ENCODE results near the gene TRPM5. TPM values are rescaled to one million over a fixed set of nuclear protein-coding genes. Genes with fewer than 3 reads are reported as not detected.

The TRPM5 gene
- polyA plus RNA-seq, 1 of the 3 experiments (the other 2 are of a cell fraction) = not detected

GRCh38 chr11:2412323-2412722, 32.0 kb downstream of the TRPM5 start:
- Histone ChIP-seq H3F3A (replicated peaks; ENCODE audit: insufficient read depth) (no peaks in the 10 kb centered on the region), H3K4me1 (ENCODE audit: control insufficient read depth in 1 of 2, insufficient read depth in 2 of 2, low read depth in 1 of 2, low read length in 1 of 2) (no peaks in the 10 kb centered on the region), H3K36me3 (replicated peaks in 1 of 2; ENCODE audit: control insufficient read depth in 1 of 2, insufficient read depth in 2 of 2, low read length in 1 of 2) (no peaks in the 10 kb centered on the region), H3K79me2 (ENCODE audit: insufficient read depth) (no peaks in the 10 kb centered on the region), H3K9ac (no peak overlapping the region), H3K9me2 (no peaks in the 10 kb centered on the region), H4K20me1 (ENCODE audit: insufficient read depth) (no peaks in the 10 kb centered on the region), H3K27me3 (ENCODE audit: insufficient read depth) (no peaks in the 10 kb centered on the region), H3K4me2 (no peak overlapping the region), H3K27ac (ENCODE audit: low read depth in 2 of 2, low read length in 1 of 2) (no peak overlapping the region), H3K9me3 (no peaks in the 10 kb centered on the region), H3K4me3 (ENCODE audit: low read depth in 2 of 2, low read length in 1 of 2) (no peak overlapping the region), H2AFZ (ENCODE audit: low read depth) (no peak overlapping the region)
- WGBS (ENCODE audit: low lambda C conversion rate) = 62% methylated on average over 4 of the region's 6 CpGs
- ChIA-PET POLR2A (no interaction called here), CTCF (interaction anchor here (0.6 to 5.1 kb wide), 7 partner anchors 7 to 515 kb away, joined by 3 to 70 read pairs (median 5); no protein-coding TSS in a partner anchor)
- no peak for TF ChIP-seq MEF2A (IDR thresholded peaks at IDR 0.05; ENCODE audit: borderline replicate concordance, low read depth)
- TF ChIP-seq ELF1 (IDR thresholded peaks at IDR 0.05) = no peak
- no peak for TF ChIP-seq SMC3 (IDR thresholded peaks at IDR 0.05; ENCODE audit: low read depth, low read length)
- no peak for TF ChIP-seq TEAD4 (IDR thresholded peaks at IDR 0.05; ENCODE audit: borderline replicate concordance, insufficient read depth)
- no peak for TF ChIP-seq NRF1 (IDR thresholded peaks at IDR 0.05; ENCODE audit: low read depth, low read length)
- no peak for TF ChIP-seq EZH2phosphoT487 (IDR thresholded peaks at IDR 0.05; ENCODE audit: borderline replicate concordance, low read depth)
- no peak for TF ChIP-seq RFX5 (IDR thresholded peaks at IDR 0.05; ENCODE audit: low read length)
- TF ChIP-seq FOSL2 (IDR thresholded peaks at IDR 0.05; ENCODE audit: borderline replicate concordance, low read depth) = no peak
- TF ChIP-seq TAF1 (IDR thresholded peaks at IDR 0.05; ENCODE audit: borderline replicate concordance, low read depth, low read length) = no peak
- no peak for TF ChIP-seq USF2 (IDR thresholded peaks at IDR 0.05; ENCODE audit: borderline replicate concordance, low read depth, low read length)
- no peak for TF ChIP-seq CTCF (IDR thresholded peaks at IDR 0.05)
- no peak for TF ChIP-seq NFIC (IDR thresholded peaks at IDR 0.05; ENCODE audit: borderline replicate concordance)
- TF ChIP-seq MXI1 (IDR thresholded peaks at IDR 0.05; ENCODE audit: low read depth, low read length) = no peak
- TF ChIP-seq USF1 (IDR thresholded peaks at IDR 0.05; ENCODE audit: borderline replicate concordance, low read depth) = no peak
- TF ChIP-seq JUND (IDR thresholded peaks at IDR 0.05) = no peak
- TF ChIP-seq MAX (IDR thresholded peaks at IDR 0.05; ENCODE audit: low read depth) = no peak
- no peak for DNase-seq

Data from SK-N-SH (cell line).